HT1080 (cell line): ENCODE data around the gene DDX39A. TPM values are rescaled to one million over a fixed set of nuclear protein-coding genes. Genes with fewer than 3 reads are reported as not detected.
"Not testable (repeated sequence)": the region's sequence is repeated elsewhere in the genome, so short reads cannot be mapped to it uniquely, and the experiment has no call there.

Experiments used
- DNase-seq: peaks from one replicate; pipeline ENCODE4 v3.0.0-alpha.2; 2015; ENCODE audit warnings: low read depth
- total RNA-seq: library from RNA; depleted of rRNA; stranded (reverse); fragments of >200 nt; shearing (Covaris generic); gene quantifications from 2 replicates; pipeline ENCODE4 v1.2.3, GENCODE V29; 2014; rRNA removed

Gene DDX39A
- total RNA-seq, 1 experiment from 2014 or later, result 264 TPM

- DNase-seq, result not testable (repeated sequence)
Observed at GRCh38 chr19:14364098-14364443, 55.1 kb downstream of the DDX39A start.

DNA sequence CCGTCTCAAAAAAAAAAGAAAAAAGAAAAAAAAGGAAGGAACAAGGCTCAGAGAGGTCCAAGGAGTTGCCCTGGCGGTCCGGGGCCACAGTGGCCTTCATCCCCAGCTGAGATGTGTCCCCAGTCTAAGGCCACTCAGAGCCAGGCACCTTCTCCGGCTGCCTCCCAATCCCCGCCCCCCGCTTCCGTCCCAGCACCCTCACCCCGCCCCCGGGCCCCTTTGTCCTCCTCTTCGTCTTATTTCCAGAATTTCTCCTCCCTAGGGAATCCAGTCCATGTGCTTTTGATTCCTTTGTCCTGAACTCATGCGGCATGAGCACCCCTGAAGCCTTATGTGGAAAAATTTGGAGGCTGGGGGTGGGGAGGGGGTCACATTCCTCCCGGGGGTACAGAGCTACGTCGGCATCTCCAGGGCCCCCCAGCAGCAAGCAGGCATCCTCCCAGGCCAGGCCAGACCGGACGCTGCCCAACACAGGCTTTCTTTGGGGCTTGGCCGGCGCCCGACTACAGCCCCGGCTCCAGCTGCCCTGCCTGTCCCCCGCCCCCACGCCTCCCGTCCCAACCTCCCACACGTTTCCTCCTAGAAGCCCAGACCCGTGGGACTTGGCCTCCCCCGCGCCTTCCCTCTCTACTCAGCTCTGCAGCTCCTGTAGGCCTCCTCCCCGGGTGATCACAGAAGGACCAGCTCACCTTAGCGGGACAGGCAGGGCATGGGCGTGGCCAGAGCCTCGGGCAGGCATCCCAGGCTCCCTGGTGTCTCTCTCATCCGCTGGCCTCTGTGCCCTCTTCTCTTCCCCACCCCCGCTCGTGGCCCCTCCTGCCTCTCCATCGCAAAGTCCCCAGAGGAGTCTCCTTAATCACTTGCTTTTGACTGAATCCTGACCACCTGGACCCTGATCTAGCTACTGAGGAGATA lies 55.7 kb downstream of the DDX39A start:
- peak; percentile 40 for DNase-seq

GRCh38 chr19:14361824-14362223 lies 57.3 kb downstream of the DDX39A start:
- DNase-seq, result peak; percentile 46

Other genes with a start within 250 kb of the DDX39A start
- gene ADGRL1, start 213.2 kb downstream of the DDX39A start, total RNA-seq, result 8.7 and 17.4 TPM in 2 replicates
- 11.8 and 14.5 TPM in 2 replicates for gene ADGRE5, start 37.9 kb downstream of the DDX39A start, total RNA-seq
- gene PKN1, start 14.0 kb upstream of the DDX39A start, total RNA-seq, result 109 and 158 TPM in 2 replicates
- 0.37 and 0.43 TPM in 2 replicates for gene PTGER1, start 56.0 kb upstream of the DDX39A start, total RNA-seq
- gene GIPC1, start 76.8 kb upstream of the DDX39A start, total RNA-seq, result 231 and 243 TPM in 2 replicates
- gene DNAJB1, start 99.1 kb upstream of the DDX39A start, total RNA-seq, result 105 and 126 TPM in 2 replicates
- 97.1 and 144 TPM in 2 replicates for gene TECR, start 110.3 kb upstream of the DDX39A start, total RNA-seq
- gene NDUFB7, start 152.7 kb upstream of the DDX39A start, total RNA-seq, result 284 and 475 TPM in 2 replicates
- gene CLEC17A, start 163.7 kb upstream of the DDX39A start, total RNA-seq, result not detected in 2 replicates